CD4-positive, alpha-beta T cell treated with Interleukin-17A for 1 hour (primary cell): Measurements from ENCODE around the gene AVEN.
"Not testable (repeated sequence)": the region's sequence is repeated elsewhere in the genome, so short reads cannot be mapped to it uniquely, and the experiment has no call there.

ENCODE experiments used
- DNase-seq: peaks from one replicate; pipeline ENCODE4 v3.0.0-alpha.2; 2020

Gene AVEN

GRCh38 chr15:33844186-33844585 is 194.8 kb downstream of the AVEN start:
- DNase-seq, result no peak

DNA sequence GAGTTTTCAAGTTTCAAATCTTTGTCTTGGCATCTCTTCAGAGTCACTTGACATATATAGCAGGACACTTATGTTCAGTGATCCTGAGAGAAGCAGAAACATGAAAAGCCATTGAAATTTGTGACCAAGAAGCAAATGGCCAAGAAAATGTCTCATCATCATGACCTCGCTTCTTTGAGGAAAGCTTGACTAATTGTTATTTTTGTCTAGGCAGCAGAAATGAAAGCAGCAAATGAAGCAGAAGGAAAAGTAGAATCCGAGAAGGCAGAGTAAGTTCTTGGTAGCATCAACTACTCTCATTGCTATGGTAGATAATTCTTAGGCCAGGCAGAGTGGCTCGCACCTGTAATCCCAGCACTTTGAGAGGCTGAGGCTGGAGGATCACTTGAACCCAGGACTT is 198.4 kb downstream of the AVEN start:
- no peak for DNase-seq

DNA sequence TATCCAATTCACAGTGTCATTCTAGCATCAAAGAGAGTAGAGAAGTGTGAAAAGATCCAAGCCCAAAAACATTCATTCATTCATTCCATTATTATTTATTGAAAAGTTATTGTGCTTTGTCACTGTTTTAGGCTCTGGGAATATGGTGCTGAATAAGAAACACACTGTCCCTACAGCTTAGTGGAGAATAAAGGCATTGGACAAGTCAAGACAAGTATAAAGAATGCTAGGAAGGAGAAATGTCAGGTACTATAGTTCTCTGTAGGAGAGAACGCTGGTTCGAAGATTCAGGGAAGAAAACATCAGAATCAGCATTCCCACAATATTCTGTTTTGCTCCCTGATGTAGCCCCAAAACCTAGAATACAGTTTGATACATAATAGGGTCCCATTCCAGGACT is 199.5 kb downstream of the AVEN start:
- no peak for DNase-seq

DNA sequence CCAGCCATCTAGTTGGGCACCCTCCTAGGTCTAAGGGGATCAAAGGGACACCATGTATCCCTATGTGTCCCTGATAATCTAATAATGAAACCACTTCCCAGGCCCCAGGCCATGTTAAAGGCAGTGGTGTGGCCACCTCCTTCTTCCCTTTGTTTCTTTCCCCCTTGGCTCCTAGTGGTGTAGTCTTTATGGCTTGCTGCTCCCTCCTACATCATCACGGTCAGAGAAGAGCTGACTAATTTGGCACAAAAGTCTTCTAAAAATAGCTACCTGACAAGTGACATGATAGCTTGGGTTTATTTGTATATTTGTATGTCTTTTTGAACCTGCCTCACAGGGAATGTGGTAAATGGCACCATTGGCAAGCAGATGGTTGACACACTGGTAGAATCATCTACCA is 201.7 kb downstream of the AVEN start:
- no peak for DNase-seq

DNA sequence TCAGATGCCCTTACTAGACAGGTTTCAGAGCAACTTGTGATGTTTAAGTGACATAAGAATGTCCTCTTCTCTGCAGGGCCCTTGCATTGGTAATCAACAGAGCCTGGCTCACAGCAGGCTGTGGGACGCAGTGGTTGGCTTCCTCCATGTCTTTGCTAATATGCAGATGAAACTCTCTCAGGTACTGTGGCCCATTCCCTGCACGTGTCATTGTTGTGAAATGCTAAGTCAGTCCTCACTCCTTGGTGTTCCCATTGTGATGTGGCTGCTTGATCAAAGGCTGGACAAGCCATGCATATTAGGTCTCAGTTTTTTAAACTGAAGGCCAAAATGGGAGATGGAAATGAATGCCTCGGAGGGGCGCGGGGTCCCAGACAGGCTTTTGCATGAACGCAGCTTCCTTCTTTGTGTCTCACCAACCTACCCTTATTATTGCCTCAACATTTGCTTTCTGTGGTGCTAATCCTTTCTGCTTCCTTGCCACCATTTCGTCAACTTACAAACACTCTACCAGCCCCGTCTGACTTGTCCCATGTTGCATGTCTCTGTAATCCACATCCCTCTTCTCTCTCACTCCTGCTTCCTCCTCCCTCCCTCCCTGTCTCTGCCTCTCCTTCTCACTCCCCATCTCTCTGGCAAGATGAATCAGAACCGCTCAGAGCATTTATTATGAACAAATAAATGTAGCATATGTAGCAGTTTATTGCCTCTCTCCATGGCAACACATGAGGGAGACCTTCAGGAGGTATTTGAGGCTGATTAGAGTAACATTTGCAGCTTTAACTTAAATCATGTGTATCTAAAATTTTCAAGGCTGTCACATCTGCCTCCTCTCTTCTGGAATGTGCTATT is 203.9 kb downstream of the AVEN start:
- DNase-seq, result no peak

DNA sequence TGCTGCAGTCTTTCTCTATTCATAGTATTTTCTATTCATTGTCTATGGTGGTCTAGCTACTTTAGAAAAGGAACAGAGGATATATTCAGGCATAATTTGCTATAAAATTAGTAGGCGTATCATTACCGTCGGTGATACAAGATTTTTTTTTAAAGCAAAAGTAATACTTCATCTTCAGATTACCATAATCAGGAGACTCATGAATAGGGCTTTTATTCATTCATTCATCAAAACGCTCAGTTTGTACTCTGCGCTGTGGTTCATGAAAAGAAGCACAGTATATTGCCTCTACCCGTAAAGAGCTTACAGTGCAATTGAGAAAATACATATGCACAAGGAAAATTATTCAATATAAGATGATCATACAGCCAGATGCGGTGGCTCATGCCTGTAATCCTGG is 207.4 kb downstream of the AVEN start:
- no peak for DNase-seq

DNA sequence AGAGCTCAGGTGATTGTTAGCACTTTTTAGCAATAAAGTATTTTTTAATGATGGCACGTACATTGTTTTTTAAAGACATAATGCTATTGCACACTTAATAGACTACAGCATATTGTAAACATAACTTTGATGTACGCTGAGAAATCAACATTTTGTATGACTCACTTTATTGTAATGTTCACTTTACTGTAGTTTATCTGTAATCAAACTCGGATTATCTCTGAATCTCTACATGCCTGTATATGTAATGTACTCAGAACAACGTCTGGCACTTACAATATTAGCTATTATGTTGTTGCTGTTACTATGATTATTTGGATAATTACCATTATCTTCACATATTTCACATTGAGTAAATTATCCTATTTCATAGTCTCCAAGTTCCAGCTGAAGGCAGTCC is 208.7 kb downstream of the AVEN start:
- no peak for DNase-seq

DNA sequence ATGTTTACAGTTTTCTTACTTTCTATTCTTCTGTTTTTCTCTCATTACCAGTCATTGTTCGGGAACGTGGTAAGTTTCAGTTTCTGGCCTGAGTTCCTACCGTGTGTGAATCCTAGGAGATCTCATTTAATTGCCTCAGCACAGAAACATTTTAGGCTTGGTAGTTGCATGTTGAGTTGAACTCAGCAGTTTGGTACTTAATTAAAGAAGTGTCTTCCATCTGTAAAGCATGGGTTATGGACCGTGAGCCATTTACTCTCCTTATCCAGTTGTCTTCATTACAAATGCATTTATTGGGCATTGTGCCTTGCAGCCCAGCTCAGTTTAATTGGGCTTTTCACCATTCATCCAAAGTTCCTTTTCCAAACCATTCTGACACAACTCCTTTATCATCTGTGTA is 212.8 kb downstream of the AVEN start:
- DNase-seq, result no peak

DNA sequence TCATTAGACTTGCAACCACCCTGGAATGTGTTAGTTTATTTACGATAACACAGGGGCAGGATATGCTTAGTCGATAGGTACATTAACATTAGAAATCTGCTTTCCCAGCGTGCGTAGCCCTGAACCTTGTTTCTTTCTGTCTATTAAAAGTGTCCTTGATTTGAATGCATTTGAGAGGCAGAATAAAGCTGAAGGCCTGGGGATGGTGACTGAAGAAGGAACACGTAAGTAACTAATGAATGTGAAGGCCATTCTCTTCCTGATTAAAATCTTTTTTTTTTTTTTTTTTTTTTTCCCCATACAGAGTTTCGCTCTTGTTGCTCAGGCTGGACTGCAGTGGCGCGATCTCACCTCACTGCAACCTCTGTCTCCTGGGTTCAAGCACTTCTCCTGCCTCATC is 213.6 kb downstream of the AVEN start:
- DNase-seq, result no peak

GRCh38 chr15:33823119-33823518 is 215.9 kb downstream of the AVEN start:
- DNase-seq, result no peak

- DNase-seq, result no peak
Observed at GRCh38 chr15:33822479-33822878, 216.5 kb downstream of the AVEN start.

GRCh38 chr15:33819499-33819898 is 219.5 kb downstream of the AVEN start:
- DNase-seq, result not testable (repeated sequence)
